BLaER1 treated with 17β-estradiol and CSF1 and Interleukin-3, amounts not matched to agents 10 nM and 100 nM (cell line): Measurements from ENCODE around the gene OSBP2.

Source experiments
- H3K27ac ChIP-seq, 11 experiments: shearing (Covaris generic); formaldehyde crosslinking; 2 replicates each; pipeline ENCODE4 v1.8.1; 2022
- H3K27me3 ChIP-seq, 11 experiments: shearing (Covaris generic); formaldehyde crosslinking; 2 replicates each; pipeline ENCODE4 v1.8.1; 2022
- H3K36me3 ChIP-seq, 11 experiments: shearing (Covaris generic); formaldehyde crosslinking; 2 replicates each; pipeline ENCODE4 v1.8.1; 2022
- H3K4me1 ChIP-seq, 10 experiments: shearing (Covaris generic); formaldehyde crosslinking; 2 replicates each; pipeline ENCODE4 v1.8.1; 2022
- H3K4me2 ChIP-seq, 11 experiments: shearing (Covaris generic); formaldehyde crosslinking; 2 replicates each; pipeline ENCODE4 v1.8.1; 2022
- H3K4me3 ChIP-seq, 10 experiments: shearing (Covaris generic); formaldehyde crosslinking; 2 replicates each; pipeline ENCODE4 v1.8.1; 2022
- H3K9ac ChIP-seq, 11 experiments: shearing (Covaris generic); formaldehyde crosslinking; 2 replicates each; pipeline ENCODE4 v1.8.1; 2022
- H3K9me3 ChIP-seq, 11 experiments: shearing (Covaris generic); formaldehyde crosslinking; replicated peaks in 1 of 11; 2 replicates each; pipeline ENCODE4 v1.8.1; 2022
- H4K20me1 ChIP-seq, 11 experiments: shearing (Covaris generic); formaldehyde crosslinking; 2 replicates each; pipeline ENCODE4 v1.8.1; 2022
- Cebpa-rat ChIP-seq, 11 experiments: shearing (Covaris generic); IDR thresholded peaks; 2 replicates each; pipeline ENCODE4 v1.8.1; 2022

Gene OSBP2

GRCh38 chr22:30694640-30695350 is at the start of gene OSBP2:
OSBP2 (plus strand) TSS chr22:30694874; CDS start chr22:30694910, 36 bp downstream.
- H3K27ac ChIP-seq, result peak within 1 kb of the TSS in 10 of 11 experiments; percentile 40 to 62 (median 53); a peak in 17 of 22 replicates
- H4K20me1 ChIP-seq, result no peaks in the 10 kb centered on the region
- no peaks in the 10 kb centered on the region for H3K9me3 ChIP-seq
- TF ChIP-seq Cebpa-rat (IDR thresholded peaks at IDR 0.05), result no peak
- peak within 1 kb of the TSS; percentile 58 to 78 (median 71); a peak in 21 of 22 replicates for H3K9ac ChIP-seq
- peaks cover 0 to 16% (median 2%) of the 10 kb centered on the region in 10 experiments; a peak in 5 of 20 replicates for H3K4me1 ChIP-seq
- H3K36me3 ChIP-seq, result no peaks in the 10 kb centered on the region
- H3K4me3 ChIP-seq, result peak within 1 kb of the TSS; percentile 51 to 73 (median 63)
- H3K27me3 ChIP-seq, result peaks cover 0 to 8% (median 0%) of the 10 kb centered on the region in 11 experiments; a peak in 2 of 22 replicates
- peak within 1 kb of the TSS; percentile 73 to 89 (median 84) for H3K4me2 ChIP-seq

- H3K9me3 ChIP-seq, result no peaks in the 10 kb centered on the region
- peaks cover 0 to 30% (median 0%) of the 10 kb centered on the region in 11 experiments; a peak in 5 of 22 replicates for H4K20me1 ChIP-seq
- H3K36me3 ChIP-seq, result peaks cover 0 to 9% (median 0%) of the 10 kb centered on the region in 11 experiments; a peak in 4 of 22 replicates
- peak overlapping the region in 1 of 11 experiments; percentile 68; a peak in 2 of 22 replicates for H3K4me2 ChIP-seq
- TF ChIP-seq Cebpa-rat (IDR thresholded peaks at IDR 0.05), result no peak
- no peak overlapping the region for H3K4me3 ChIP-seq
- no peaks in the 10 kb centered on the region for H3K27me3 ChIP-seq
- H3K27ac ChIP-seq, result 0 out of 22 replicates have a peak overlapping the region, but pooled peaks of 1 of the 11 experiments have one; percentile 7
- peaks cover 8 to 69% (median 36%) of the 10 kb centered on the region in 10 experiments; a peak in 18 of 20 replicates for H3K4me1 ChIP-seq
- no peak overlapping the region for H3K9ac ChIP-seq
Measured at GRCh38 chr22:30646518-30647160, 48.0 kb upstream of the OSBP2 start.

- Histone ChIP-seq H3K9ac (no peak overlapping the region), H3K9me3 (no peaks in the 10 kb centered on the region), H3K27ac (0 out of 22 replicates have a peak overlapping the region, but pooled peaks of 1 of the 11 experiments have one; percentile 7), H3K4me1 (peaks cover 8 to 77% (median 36%) of the 10 kb centered on the region in 10 experiments; a peak in 18 of 20 replicates), H3K4me2 (peak overlapping the region in 9 of 11 experiments; percentile 5 to 68 (median 50); a peak in 15 of 22 replicates), H3K27me3 (no peaks in the 10 kb centered on the region), H4K20me1 (peaks cover 0 to 24% (median 0%) of the 10 kb centered on the region in 11 experiments; a peak in 5 of 22 replicates), H3K36me3 (peaks cover 0 to 9% (median 0%) of the 10 kb centered on the region in 11 experiments; a peak in 3 of 22 replicates), H3K4me3 (no peak overlapping the region)
- no peak for TF ChIP-seq Cebpa-rat (IDR thresholded peaks at IDR 0.05)
Measured at GRCh38 chr22:30647536-30647935, 47.1 kb upstream of the OSBP2 start.

- Histone ChIP-seq H3K27ac (peak overlapping the region in 6 of 11 experiments; percentile 22 to 65 (median 52); a peak in 9 of 22 replicates), H3K9ac (peak overlapping the region in 1 of 11 experiments; percentile 16; a peak in 1 of 22 replicates), H3K9me3 (no peaks in the 10 kb centered on the region), H4K20me1 (peaks cover 0 to 15% (median 0%) of the 10 kb centered on the region in 11 experiments; a peak in 4 of 22 replicates), H3K4me3 (no peak overlapping the region), H3K4me2 (peak overlapping the region in 9 of 11 experiments; percentile 17 to 77 (median 52); a peak in 16 of 22 replicates), H3K4me1 (peaks cover 8 to 67% (median 36%) of the 10 kb centered on the region in 10 experiments; a peak in 18 of 20 replicates), H3K27me3 (no peaks in the 10 kb centered on the region), H3K36me3 (peaks cover 0 to 10% (median 0%) of the 10 kb centered on the region in 11 experiments; a peak in 3 of 22 replicates)
- TF ChIP-seq Cebpa-rat (IDR thresholded peaks at IDR 0.05), result no peak
Measured at GRCh38 chr22:30648825-30649224, 45.8 kb upstream of the OSBP2 start.

- Histone ChIP-seq H4K20me1 (peaks cover 0 to 9% (median 0%) of the 10 kb centered on the region in 11 experiments; a peak in 3 of 22 replicates), H3K36me3 (peaks cover 0 to 17% (median 0%) of the 10 kb centered on the region in 11 experiments; a peak in 8 of 22 replicates), H3K4me1 (peaks cover 8 to 63% (median 36%) of the 10 kb centered on the region in 10 experiments; a peak in 18 of 20 replicates), H3K4me3 (no peak overlapping the region), H3K27me3 (no peaks in the 10 kb centered on the region), H3K9me3 (no peaks in the 10 kb centered on the region), H3K4me2 (peak overlapping the region in 9 of 11 experiments; percentile 17 to 77 (median 52); a peak in 17 of 22 replicates), H3K9ac (0 out of 22 replicates have a peak overlapping the region, but pooled peaks of 1 of the 11 experiments have one; percentile 16), H3K27ac (peak overlapping the region in 6 of 11 experiments; percentile 22 to 65 (median 52); a peak in 9 of 22 replicates)
- no peak for TF ChIP-seq Cebpa-rat (IDR thresholded peaks at IDR 0.05)
Measured at GRCh38 chr22:30649430-30650007, 45.2 kb upstream of the OSBP2 start.

- Histone ChIP-seq H3K36me3 (peaks cover 0 to 22% (median 0%) of the 10 kb centered on the region in 11 experiments; a peak in 8 of 22 replicates), H3K27me3 (no peaks in the 10 kb centered on the region), H3K27ac (peak overlapping the region in 6 of 11 experiments; percentile 3 to 59 (median 35); a peak in 10 of 22 replicates), H3K4me3 (no peak overlapping the region), H3K4me2 (peak overlapping the region in 9 of 11 experiments; percentile 0 to 76 (median 23); a peak in 14 of 22 replicates), H3K4me1 (peaks cover 8 to 66% (median 36%) of the 10 kb centered on the region in 10 experiments; a peak in 18 of 20 replicates), H4K20me1 (peaks cover 0 to 9% (median 0%) of the 10 kb centered on the region in 11 experiments; a peak in 2 of 22 replicates), H3K9me3 (no peaks in the 10 kb centered on the region), H3K9ac (peak overlapping the region in 3 of 11 experiments; percentile 16 to 28 (median 23); a peak in 2 of 22 replicates)
- TF ChIP-seq Cebpa-rat (IDR thresholded peaks at IDR 0.05), result no peak
Measured at GRCh38 chr22:30650508-30651116, 44.1 kb upstream of the OSBP2 start.

GRCh38 chr22:30652852-30653251 is 41.8 kb upstream of the OSBP2 start:
- H3K36me3 ChIP-seq, result peaks cover 0 to 21% (median 0%) of the 10 kb centered on the region in 11 experiments; a peak in 7 of 22 replicates
- H3K9me3 ChIP-seq, result no peaks in the 10 kb centered on the region
- no peak overlapping the region for H3K9ac ChIP-seq
- peaks cover 4 to 51% (median 28%) of the 10 kb centered on the region in 10 experiments; a peak in 18 of 20 replicates for H3K4me1 ChIP-seq
- H3K4me2 ChIP-seq, result no peak overlapping the region
- no peaks in the 10 kb centered on the region for H3K27me3 ChIP-seq
- no peak overlapping the region for H3K27ac ChIP-seq
- no peak overlapping the region for H3K4me3 ChIP-seq
- TF ChIP-seq Cebpa-rat (IDR thresholded peaks at IDR 0.05), result no peak
- H4K20me1 ChIP-seq, result 0 out of 22 replicates have a peak, but pooled peaks cover 0 to 3% (median 0%) of the 10 kb centered on the region in 11 experiments
